ENCODE results near the gene SORCS2.

The SORCS2 gene

GRCh38 chr4:7486101-7486500, 293.8 kb downstream of the SORCS2 start:
- no peaks in the 10 kb centered on the region; the same call in 1 of the 2 replicates for H3K27me3 ChIP-seq (replicated peaks; ENCODE audit: control insufficient read depth, insufficient read depth, low read length)
- no peak for DNase-seq (ENCODE audit: extremely low read depth, insufficient read length)
- H3K4me3 ChIP-seq (replicated peaks; ENCODE audit: low read depth, low read length) = no peak overlapping the region
- TF ChIP-seq, protein P1, sequence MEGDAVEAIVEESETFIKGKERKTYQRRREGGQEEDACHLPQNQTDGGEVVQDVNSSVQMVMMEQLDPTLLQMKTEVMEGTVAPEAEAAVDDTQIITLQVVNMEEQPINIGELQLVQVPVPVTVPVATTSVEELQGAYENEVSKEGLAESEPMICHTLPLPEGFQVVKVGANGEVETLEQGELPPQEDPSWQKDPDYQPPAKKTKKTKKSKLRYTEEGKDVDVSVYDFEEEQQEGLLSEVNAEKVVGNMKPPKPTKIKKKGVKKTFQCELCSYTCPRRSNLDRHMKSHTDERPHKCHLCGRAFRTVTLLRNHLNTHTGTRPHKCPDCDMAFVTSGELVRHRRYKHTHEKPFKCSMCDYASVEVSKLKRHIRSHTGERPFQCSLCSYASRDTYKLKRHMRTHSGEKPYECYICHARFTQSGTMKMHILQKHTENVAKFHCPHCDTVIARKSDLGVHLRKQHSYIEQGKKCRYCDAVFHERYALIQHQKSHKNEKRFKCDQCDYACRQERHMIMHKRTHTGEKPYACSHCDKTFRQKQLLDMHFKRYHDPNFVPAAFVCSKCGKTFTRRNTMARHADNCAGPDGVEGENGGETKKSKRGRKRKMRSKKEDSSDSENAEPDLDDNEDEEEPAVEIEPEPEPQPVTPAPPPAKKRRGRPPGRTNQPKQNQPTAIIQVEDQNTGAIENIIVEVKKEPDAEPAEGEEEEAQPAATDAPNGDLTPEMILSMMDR (IDR thresholded peaks at IDR 0.05; ENCODE audit: insufficient read depth, low read length, poor library complexity, severe bottlenecking) = no peak
- H3K36me3 ChIP-seq (ENCODE audit: control insufficient read depth, insufficient read depth, low read length) = no peaks in the 10 kb centered on the region

DNA sequence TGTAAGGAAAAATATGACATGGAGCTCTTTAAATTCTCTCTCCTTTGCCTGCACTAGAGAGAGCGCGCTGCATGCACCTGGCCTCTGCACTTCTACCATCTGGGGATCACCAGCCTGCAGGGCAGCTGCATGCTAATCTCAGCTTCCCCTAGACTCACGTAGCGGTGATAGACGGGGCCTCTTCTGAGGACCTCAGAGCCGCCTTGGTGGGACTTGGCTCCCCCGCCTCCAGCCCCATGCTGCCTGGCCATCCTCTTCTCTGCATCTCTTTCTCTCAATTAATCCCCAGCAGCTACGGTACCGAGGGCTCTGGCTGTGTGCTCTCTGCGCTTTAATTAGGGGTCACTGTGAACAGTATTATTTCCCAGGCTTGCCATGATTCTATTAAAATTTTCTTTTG, 295.2 kb downstream of the SORCS2 start:
- H3K36me3 ChIP-seq (ENCODE audit: control insufficient read depth, insufficient read depth, low read length) = no peaks in the 10 kb centered on the region
- TF ChIP-seq, protein P1 (IDR thresholded peaks at IDR 0.05; ENCODE audit: insufficient read depth, low read length, poor library complexity, severe bottlenecking) = no peak
- H3K27me3 ChIP-seq (replicated peaks; ENCODE audit: control insufficient read depth, insufficient read depth, low read length) = no peaks in the 10 kb centered on the region; the same call in 1 of the 2 replicates
- no peak overlapping the region for H3K4me3 ChIP-seq (replicated peaks; ENCODE audit: low read depth, low read length)
- DNase-seq (ENCODE audit: extremely low read depth, insufficient read length) = no peak

DNA sequence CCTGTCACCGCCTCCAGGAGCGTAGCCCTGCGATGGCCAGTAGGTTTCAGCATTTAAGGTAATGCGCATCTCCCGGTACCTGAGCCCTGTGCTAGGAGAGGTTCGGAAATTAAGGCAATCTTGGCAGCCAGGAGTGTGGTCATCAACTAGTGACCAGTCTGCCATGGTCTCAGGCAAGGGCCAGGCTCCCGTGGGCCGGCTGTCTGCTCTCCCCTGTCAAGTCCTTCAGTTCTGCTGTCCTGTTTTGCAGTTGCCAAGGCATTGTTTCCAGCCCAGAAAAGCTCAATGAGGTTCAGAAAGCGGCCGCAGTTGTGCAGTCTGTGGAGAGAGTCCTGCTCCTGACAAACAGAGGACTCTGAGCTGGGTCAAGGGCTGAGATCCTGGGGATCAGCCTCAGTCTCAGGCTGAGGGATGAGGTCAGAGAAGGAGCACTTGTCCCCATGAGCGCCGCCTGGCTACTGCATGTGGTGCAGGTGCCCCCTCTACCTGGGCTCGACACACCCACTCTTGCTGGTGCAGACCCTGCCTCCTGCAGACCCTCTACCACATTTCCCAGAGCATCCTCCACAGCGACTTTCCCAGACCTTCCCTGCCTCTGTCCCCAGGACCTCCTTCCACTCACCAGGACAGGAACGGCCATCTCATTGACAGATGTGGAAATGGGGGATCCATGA, 295.8 kb downstream of the SORCS2 start:
- Histone ChIP-seq H3K36me3 (ENCODE audit: control insufficient read depth, insufficient read depth, low read length) (no peaks in the 10 kb centered on the region), H3K4me3 (replicated peaks; ENCODE audit: low read depth, low read length) (no peak overlapping the region), H3K27me3 (replicated peaks; ENCODE audit: control insufficient read depth, insufficient read depth, low read length) (no peaks in the 10 kb centered on the region; the same call in 1 of the 2 replicates)
- DNase-seq (ENCODE audit: extremely low read depth, insufficient read length) = no peak
- TF ChIP-seq, protein P1 (IDR thresholded peaks at IDR 0.05; ENCODE audit: insufficient read depth, low read length, poor library complexity, severe bottlenecking) = no peak

GRCh38 chr4:7491915-7492314, 299.6 kb downstream of the SORCS2 start:
- Histone ChIP-seq H3K27me3 (replicated peaks; ENCODE audit: control insufficient read depth, insufficient read depth, low read length) (no peaks in the 10 kb centered on the region; the same call in 1 of the 2 replicates), H3K36me3 (ENCODE audit: control insufficient read depth, insufficient read depth, low read length) (no peaks in the 10 kb centered on the region), H3K4me3 (replicated peaks; ENCODE audit: low read depth, low read length) (no peak overlapping the region)
- DNase-seq (ENCODE audit: extremely low read depth, insufficient read length) = no peak
- TF ChIP-seq, protein P1 (IDR thresholded peaks at IDR 0.05; ENCODE audit: insufficient read depth, low read length, poor library complexity, severe bottlenecking) = no peak

DNA sequence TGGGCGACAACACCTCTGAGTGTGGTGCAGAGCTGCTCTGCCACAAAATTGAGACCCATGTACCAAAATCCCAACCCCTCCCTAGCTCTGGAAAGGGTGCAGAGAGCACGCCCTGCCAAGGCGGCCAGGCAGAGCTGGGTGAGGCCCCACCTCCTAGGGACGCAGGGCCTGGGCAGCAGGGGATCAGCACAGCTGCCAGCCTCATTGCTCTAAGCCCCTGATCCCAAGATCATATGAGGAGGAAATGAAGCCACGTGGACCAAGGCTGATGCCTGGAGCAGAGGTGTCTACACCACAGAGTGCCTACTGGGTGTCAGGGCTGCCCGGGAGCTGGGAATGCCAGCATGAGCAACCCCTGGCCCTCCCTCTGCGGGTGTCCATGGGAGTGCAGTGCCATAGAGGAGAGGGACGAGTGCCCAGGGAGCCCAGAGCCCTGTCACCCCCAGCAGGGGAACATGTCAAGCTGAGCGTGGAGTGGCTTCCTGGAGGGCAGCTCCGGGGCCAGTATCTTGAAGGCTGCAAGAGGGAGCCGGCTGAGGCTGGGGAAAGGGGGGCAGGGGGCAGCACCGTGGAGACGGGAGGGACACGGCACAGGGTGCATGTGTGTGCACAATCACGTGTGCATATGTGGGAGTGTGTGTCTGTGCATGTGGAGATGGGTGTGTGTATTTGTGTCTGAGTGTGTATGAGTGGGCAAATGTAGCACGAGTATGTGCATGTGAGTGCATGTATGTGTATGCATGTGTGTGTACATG, 306.3 kb downstream of the SORCS2 start:
- no peaks in the 10 kb centered on the region; the same call in 1 of the 2 replicates for H3K27me3 ChIP-seq (replicated peaks; ENCODE audit: control insufficient read depth, insufficient read depth, low read length)
- H3K36me3 ChIP-seq (ENCODE audit: control insufficient read depth, insufficient read depth, low read length) = no peaks in the 10 kb centered on the region
- no peak overlapping the region for H3K4me3 ChIP-seq (replicated peaks; ENCODE audit: low read depth, low read length)
- no peak for DNase-seq (ENCODE audit: extremely low read depth, insufficient read length)
- TF ChIP-seq, protein P1 (IDR thresholded peaks at IDR 0.05; ENCODE audit: insufficient read depth, low read length, poor library complexity, severe bottlenecking) = no peak

Measured in GM06990 (cell line).